Measurements from ENCODE around the gene SCN3A.

- TF ChIP-seq, protein P1, sequence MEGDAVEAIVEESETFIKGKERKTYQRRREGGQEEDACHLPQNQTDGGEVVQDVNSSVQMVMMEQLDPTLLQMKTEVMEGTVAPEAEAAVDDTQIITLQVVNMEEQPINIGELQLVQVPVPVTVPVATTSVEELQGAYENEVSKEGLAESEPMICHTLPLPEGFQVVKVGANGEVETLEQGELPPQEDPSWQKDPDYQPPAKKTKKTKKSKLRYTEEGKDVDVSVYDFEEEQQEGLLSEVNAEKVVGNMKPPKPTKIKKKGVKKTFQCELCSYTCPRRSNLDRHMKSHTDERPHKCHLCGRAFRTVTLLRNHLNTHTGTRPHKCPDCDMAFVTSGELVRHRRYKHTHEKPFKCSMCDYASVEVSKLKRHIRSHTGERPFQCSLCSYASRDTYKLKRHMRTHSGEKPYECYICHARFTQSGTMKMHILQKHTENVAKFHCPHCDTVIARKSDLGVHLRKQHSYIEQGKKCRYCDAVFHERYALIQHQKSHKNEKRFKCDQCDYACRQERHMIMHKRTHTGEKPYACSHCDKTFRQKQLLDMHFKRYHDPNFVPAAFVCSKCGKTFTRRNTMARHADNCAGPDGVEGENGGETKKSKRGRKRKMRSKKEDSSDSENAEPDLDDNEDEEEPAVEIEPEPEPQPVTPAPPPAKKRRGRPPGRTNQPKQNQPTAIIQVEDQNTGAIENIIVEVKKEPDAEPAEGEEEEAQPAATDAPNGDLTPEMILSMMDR (conservative IDR thresholded peaks at IDR 0.05; ENCODE audit: low read depth, low read length), result no peak
- no peak for TF ChIP-seq EZH2 (IDR thresholded peaks at IDR 0.05; ENCODE audit: low read length, unreplicated experiment)
Observed at GRCh38 chr2:165120740-165121467, 82.9 kb downstream of the SCN3A start.
